SHP77 (cell line): ENCODE data around the gene RGS10.
"Not testable (repeated sequence)": the region's sequence is repeated elsewhere in the genome, so short reads cannot be mapped to it uniquely, and the experiment has no call there.

Source experiments
- DNase-seq, 2 experiments: peaks; one replicate each; lab custom pipeline; 2025; lab: John Stamatoyannopoulos, UW

Gene RGS10

GRCh38 chr10:119538632-119539358, 3.7 kb downstream of the RGS10 start:
- no peak for DNase-seq

GRCh38 chr10:119537953-119538630, 4.4 kb downstream of the RGS10 start:
- no peak for DNase-seq

DNA sequence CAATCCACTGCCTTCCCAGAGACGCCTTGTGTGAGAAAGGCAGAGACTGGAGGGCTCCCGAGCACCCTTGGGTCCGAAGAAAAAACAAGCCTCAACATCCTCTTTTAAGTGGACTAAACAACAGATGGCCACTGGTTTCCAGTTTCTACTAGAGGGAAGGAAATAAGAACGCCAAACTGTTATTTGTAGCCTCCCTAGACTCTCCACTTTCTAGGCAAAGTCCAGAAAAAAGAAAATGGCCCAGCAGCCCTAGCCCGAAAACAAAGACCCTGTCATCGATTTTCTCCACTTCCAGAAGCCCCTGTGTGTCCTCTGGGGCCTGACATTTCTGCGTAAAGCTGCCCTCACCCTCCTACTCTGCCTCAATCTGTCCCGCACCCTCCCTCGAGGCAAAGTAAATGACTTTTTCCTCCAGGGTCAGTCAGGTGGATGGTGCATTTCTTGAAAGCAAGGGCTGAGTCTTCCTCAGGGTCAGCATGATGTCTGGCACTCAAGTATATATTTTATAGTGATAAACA, 6.0 kb downstream of the RGS10 start:
- DNase-seq = no peak

DNA sequence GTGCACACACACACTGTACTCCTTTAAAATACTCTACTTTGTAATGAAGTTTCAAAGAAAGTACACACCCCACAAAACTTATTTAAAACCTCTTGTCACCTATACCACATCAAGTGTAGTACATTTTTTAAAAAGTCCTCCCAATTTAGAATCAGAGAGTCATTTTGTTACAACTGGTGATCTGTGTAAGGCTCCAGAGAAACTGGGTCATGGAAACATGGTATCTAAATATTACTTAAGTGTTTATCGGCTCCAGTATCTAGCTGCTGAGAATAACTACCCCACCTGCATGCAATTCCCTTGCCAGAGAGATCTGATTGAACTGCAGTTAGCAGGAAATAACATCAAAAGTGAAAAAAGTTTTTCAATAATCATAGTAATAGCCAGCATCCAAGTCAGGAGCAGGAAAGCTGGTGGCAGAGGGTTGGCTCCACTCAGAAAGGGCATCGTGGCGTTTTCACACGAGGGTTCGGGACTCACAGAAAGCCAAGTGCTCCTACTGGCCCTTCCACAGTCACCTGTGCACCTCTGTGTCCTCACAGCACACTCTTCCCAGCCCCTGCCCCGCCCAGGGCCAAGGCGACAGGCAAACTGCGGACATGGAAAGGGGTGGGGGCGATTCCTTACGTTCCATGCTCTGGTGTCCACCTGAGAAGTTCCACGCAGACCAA, 6.5 kb downstream of the RGS10 start:
- no peak for DNase-seq

- no peak for DNase-seq
Measured at GRCh38 chr10:119535305-119535704, 7.2 kb downstream of the RGS10 start.

DNA sequence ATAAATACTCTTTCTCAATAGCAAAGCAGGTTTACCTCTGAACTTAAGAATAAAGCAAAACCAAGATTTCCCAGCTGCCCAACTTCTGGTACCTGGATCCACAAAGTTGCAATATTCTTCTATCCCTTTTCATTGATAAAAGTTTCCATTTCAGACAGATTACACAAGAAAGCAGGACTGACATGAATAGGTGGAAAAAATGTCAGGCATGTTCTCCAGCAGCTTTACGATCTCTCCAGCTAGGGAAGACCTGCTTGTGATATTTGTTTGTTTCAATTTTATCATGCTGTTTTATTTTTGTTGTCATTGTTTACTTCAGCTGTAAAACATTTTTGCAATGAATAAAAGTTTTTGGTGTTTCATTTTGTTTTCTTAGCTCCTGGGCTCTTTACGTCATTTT, 9.0 kb downstream of the RGS10 start:
- DNase-seq = no peak

- not testable (repeated sequence) for DNase-seq
Measured at GRCh38 chr10:119532791-119533190, 9.7 kb downstream of the RGS10 start.

- not testable (repeated sequence) for DNase-seq
Measured at GRCh38 chr10:119532251-119532650, 10.3 kb downstream of the RGS10 start.

GRCh38 chr10:119531067-119531466, 11.5 kb downstream of the RGS10 start:
- no peak for DNase-seq

DNA sequence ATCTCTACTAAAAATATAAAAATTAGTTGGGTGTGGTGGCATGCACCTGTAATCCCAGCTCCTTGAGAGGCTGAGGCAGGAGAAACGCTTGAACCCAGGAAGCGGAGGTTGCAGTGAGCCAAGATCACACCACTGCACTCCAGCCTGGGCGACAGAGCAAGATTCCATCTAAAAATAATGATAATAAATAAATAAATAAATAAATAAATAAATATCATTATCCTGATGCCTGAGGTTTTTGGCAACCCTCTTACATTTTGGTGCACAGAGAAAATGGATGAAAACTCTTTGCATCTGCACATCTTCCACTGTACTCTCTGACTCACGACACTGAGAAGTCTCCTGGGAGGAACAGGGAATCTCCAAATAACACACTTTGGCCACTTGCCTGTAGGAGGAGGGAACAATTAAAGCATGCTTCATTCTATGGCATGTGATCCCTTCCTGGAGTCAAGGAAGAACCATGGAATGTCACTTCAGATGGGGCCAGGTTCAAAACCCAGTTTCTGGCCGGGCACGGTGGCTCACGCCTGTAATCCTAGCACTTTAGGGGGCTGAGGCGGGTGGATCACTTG, 13.8 kb downstream of the RGS10 start:
- DNase-seq = not testable (repeated sequence)

- DNase-seq = no peak
Measured at GRCh38 chr10:119526621-119527592, 15.6 kb downstream of the RGS10 start.

DNA sequence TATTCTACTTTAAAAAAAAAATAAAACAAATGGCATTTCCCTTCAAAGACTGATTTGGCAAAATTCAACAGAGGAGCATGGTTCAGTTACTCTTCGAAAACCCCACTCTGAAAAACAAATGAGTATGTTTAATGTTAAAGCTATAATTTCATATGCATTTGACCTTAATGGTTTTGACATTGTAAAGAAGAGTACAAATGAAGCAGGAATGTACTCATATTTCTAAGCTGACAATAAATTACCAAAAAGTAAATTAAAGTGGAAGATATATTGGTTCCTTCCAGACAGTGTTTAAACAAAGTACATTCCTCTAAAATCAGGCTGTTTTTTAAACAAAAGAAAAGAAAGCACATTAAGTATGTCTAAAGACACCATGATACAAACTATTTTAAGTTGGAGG, 16.4 kb downstream of the RGS10 start:
- DNase-seq = no peak

GRCh38 chr10:119525116-119525515, 17.4 kb downstream of the RGS10 start:
- DNase-seq = no peak

DNA sequence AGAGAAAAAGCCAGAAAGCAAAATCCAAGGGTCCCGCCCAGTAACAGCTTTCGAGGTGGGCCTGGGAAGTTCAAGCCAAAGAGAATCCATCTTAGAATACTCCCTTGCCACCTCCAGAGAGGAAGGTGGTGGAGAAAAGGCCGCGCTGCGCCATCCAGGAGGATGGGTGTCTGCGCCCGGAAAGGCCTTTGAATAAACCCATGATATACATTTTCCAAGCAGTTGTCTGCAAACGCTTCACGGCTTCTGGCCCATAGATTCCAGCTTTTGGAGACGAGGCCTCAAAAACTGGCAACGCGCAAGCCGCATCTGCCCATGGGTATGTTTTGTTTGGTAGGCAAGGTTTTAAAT, 17.8 kb downstream of the RGS10 start:
- no peak for DNase-seq

- DNase-seq = no peak
Measured at GRCh38 chr10:119523895-119524719, 18.4 kb downstream of the RGS10 start.

GRCh38 chr10:119522747-119523426, 19.6 kb downstream of the RGS10 start:
- DNase-seq = no peak

DNA sequence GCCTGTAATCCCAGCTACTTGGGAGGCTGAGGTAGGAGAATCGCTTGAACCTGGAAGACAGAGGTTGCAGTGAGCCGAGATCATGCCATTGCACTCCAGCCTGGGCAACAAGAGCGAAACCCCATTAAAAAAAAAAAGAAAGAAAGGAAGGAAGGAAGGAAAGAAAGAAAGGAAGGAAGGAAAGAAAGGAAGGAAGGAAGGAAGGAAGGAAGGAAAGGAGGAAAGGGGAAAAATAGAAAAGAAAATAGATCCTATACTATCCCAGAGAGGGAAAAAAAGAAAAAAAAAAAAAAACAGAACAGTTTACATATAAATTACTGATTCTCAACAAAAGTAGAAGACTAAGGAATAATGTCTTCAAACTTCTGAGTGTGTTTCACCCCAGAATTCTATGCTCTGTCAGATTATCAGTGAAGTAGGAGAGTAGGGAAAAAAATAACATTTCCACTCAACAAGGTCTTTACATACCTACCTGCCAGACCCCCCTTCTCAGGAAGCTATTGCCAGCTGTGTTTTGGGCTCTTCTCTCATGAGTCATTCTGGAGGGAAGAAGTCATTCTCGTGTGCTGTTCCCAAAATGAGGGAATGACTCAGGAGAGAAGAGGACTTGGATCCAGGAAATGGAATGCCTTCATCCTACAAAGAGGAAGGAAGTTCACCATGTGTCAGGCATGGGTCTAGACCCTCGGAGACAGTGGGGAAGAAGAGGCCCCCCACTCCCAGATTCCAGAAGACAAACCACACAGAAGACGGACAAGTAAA, 20.9 kb downstream of the RGS10 start:
- no peak for DNase-seq

DNA sequence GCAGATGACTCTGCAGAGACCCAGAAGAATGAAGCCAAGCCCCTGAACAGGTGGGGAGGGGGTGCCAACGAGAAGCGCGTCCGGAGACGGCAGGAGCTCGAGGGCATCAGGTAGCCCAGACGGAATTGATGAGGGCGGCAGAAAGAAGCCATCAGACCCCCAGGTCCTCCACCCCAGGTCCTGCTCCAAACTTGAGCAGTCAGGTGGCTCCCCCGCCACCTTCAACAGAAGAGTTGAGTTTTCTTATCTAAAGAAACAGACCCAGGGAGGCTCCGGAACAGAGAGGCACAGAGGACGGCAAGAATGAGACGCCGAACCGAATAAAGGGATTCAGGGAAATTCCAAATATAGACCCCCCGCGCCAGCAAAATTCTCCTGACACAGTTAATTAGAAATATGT, 22.2 kb downstream of the RGS10 start:
- no peak for DNase-seq

DNA sequence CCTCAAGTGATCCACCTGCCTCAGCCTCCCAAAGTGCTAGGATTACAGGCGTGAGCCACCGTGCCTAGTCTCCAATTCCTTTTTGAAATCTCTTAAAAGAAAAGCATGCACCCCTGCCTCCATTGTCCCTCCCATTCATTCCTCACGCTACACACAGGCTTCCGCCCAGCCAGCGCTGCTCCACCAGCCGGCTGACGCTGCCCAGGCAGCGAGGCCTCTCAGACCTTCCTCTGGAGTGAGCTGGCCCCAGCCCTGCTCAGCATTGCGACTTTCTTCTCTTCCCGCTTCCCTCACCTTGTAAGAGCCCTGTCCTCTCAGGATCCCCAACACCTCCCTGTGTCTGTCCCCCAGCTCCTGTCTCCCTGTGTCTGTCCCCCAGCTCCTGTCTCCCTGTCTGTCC, 23.6 kb downstream of the RGS10 start:
- DNase-seq = no peak
